KG1 (cell line): Measurements from ENCODE around the gene TRIM25.
"Not testable (repeated sequence)": the region's sequence is repeated elsewhere in the genome, so short reads cannot be mapped to it uniquely, and the experiment has no call there.

Experiments
- DNase-seq: peaks from one replicate; lab custom pipeline; 2025; lab: John Stamatoyannopoulos, UW

TRIM25 gene, protein sequence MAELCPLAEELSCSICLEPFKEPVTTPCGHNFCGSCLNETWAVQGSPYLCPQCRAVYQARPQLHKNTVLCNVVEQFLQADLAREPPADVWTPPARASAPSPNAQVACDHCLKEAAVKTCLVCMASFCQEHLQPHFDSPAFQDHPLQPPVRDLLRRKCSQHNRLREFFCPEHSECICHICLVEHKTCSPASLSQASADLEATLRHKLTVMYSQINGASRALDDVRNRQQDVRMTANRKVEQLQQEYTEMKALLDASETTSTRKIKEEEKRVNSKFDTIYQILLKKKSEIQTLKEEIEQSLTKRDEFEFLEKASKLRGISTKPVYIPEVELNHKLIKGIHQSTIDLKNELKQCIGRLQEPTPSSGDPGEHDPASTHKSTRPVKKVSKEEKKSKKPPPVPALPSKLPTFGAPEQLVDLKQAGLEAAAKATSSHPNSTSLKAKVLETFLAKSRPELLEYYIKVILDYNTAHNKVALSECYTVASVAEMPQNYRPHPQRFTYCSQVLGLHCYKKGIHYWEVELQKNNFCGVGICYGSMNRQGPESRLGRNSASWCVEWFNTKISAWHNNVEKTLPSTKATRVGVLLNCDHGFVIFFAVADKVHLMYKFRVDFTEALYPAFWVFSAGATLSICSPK

GRCh38 chr17:56913867-56914580 lies at the start of gene TRIM25:
Gene TRIM25 (minus strand): TSS chr17:56914049. CDS start chr17:56913988, 61 bp downstream.
- DNase-seq = peak; percentile 69

DNA sequence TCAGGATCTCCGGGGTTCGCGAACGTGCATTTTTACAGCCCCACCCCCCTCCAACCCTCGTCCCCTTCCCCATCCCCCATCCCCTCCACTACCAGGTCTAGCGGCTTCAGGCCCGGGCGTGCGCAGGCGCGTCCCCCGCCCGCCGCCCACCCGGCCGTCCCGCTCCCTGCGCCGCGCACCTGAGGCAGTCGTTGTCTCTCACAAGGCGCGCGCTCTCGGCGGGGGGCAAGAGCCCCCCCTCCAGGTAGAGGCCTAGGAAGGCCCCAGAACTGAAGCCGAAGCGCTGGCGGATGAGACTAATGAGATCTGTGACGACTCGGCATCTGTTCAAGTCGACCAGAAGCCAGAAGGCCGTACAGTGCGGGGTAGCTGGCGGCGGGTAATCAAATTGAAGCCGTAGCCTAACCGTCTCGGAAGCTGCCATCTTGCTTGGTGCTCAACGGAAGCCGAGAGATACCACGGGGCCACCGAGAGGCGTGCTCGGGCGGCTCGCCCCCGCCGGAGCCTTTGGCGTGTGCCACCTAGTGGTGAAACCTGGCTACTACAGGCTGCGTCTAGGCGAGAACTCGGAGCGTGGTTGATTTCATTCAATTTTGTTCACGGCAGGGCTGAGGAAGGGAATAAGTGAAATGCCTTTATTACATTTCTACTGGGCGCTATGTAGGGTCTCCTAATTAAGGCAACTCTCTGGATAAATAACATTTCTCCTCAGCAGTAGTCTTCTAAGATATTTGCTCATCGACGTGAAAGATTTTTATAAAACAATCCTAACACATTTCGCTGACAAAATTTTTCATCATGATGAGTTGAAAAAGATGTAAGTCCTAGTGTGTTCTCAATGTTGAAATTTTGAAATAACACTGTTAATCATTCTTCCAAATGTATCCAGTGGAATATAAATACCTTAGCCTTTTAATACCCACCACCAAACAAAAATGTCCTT lies 47.0 kb upstream of the TRIM25 start, which contains the start of gene COIL:
COIL (minus strand) TSS at position 455 of the 943 bp plus-strand sequence; CDS start at position 424, 31 bp downstream.
- peak; percentile 89 for DNase-seq

- DNase-seq = no peak
These were observed 43.1 kb upstream of the TRIM25 start for GRCh38 chr17:56956992-56957391.

DNA sequence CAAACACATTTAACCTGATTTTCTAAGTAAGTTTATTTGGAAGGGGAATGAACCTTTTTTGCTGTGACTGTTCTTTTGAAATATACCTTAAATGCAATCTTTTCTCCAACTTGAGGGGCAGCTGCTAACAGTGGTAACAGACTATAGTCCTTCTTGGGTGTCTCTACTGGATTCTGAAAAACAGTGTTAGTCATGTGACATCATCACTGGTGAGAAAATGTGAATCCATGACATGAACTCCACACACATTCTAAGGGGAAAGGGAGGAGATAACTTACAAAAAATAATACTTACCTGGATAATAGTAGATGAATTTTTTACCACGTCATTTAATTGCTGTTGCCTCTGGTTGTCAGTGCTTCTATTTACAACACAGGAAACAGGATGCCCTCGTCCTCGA lies 35.7 kb upstream of the TRIM25 start:
- no peak for DNase-seq

GRCh38 chr17:56948491-56948890 lies 34.6 kb upstream of the TRIM25 start:
- no peak for DNase-seq

GRCh38 chr17:56947741-56948140 lies 33.9 kb upstream of the TRIM25 start:
- no peak for DNase-seq

- no peak for DNase-seq
These were observed 32.2 kb upstream of the TRIM25 start for GRCh38 chr17:56945938-56946505.

- DNase-seq = no peak
These were observed 29.8 kb upstream of the TRIM25 start for GRCh38 chr17:56943505-56944125.

DNA sequence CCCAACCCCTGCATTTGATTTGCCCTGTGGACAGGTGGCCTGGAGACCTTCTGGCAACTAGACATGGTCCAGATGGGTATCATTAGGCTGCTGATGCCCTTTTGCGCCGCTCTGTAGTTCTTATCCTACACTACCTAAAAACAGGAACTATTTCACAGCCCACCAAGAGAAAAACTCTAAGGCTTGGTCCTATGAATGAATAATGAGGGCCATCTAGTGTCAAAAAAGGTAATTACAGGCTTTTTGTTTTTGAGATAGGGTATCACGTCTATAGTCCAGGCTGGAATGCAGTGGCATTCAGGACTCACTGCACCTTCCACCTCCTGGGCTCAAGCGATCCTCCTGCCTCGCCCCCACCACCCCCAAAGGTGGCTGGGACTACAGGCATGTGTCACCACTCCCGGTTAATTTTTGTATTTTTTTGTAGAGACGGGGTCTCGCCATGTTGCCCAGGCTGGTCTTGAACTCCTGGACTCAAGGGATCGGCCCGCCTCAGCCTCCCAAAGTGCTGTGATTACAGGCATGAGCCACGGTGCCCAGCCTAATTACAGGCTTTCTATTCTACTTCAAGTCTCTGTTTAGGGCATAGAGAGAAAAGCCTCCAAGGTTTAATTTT lies 26.1 kb upstream of the TRIM25 start:
- peak; percentile 53 for DNase-seq

GRCh38 chr17:56938206-56938605 lies 24.4 kb upstream of the TRIM25 start:
- DNase-seq = not testable (repeated sequence)

DNA sequence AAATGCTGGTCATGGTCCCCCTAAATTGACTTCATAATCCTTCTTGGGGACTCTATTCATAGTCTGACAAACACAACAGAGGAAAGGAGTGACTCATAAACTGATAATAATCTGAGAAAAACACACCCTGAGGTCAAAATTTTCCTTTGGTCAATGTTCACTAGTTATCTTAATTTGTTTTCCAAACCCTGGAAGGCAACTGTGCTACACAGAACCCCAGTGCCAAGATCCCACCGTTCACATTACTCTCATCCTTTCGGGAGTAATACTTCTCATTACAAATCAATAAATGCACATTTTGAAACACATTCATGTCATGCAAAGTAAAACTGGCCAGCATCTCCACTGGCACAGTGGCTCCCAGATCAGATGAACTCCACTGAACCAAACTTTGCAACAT lies 23.8 kb upstream of the TRIM25 start:
- DNase-seq = no peak

- no peak for DNase-seq
These were observed 23.0 kb upstream of the TRIM25 start for GRCh38 chr17:56936697-56937322.

DNA sequence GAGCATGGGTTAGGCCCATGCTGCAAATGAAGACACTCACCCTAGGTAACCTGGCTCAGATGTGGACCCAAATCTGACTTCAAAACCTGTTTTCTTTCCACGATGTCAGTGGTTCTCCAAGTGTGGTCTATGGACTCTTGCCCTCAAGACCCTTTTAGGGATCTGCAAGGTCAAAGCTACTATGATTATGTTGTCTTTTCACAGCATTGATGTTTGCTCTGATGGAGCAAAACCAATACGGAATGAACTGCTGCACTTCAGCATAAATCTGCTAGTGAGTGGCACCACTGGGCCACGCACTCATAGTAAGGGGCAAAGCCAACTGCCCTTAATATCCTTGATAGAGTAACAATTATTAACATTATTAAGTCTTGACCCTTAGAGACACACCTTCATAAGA lies 21.6 kb upstream of the TRIM25 start:
- DNase-seq = no peak

DNA sequence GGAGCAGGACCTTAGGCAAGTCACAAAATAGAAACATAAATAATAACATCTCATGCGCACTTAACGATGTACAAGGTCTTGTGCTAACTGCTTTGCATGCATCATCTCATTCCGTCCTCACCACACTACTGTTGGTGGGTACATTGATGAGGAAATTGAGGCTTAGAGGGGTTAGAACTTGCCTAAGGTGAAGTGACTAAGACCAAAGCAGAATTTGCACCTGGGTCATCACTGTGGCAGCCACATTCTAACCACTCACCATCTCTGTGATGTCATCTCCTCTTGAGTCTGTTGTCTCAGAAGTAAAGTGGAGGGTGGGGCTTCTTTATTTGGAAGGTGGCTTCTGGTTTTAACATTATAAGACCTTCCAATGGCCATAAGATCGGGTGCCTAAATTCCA lies 20.4 kb upstream of the TRIM25 start:
- DNase-seq = no peak

DNA sequence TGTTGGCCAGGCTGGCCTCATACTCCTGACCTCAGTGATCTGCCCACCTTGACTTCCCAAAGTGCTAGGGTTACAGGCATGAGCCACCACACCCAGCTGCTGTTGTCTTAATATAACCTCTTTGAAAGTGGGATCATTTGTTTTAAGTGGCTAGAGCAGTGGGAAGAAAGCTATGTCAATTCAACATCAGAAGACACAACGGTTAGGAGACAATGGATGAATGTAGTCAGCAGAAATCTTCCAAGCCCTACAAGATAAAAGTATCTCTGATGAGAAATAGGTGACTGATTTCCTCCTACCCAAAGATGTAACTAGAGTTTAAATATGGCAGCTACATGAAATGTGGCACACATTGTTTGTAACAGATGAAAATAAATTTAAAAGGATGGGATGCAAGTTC lies 20.0 kb upstream of the TRIM25 start:
- no peak for DNase-seq

GRCh38 chr17:56933151-56933745 lies 19.4 kb upstream of the TRIM25 start:
- no peak for DNase-seq

GRCh38 chr17:56930739-56931337 lies 17.0 kb upstream of the TRIM25 start:
- DNase-seq = no peak

GRCh38 chr17:56929362-56929969 lies 15.6 kb upstream of the TRIM25 start:
- no peak for DNase-seq

- no peak for DNase-seq
These were observed 14.7 kb upstream of the TRIM25 start for GRCh38 chr17:56928586-56928985.
